ENCODE measurements around the gene PPP2R1A.
"Not testable (repeated sequence)": the region's sequence is repeated elsewhere in the genome, so short reads cannot be mapped to it uniquely, and the experiment has no call there.

PPP2R1A gene

GRCh38 chr19:52248241-52248640, 58.4 kb downstream of the PPP2R1A start:
- DNase-seq: no peak

- DNase-seq: no peak
Observed at GRCh38 chr19:52258426-52258825, 68.6 kb downstream of the PPP2R1A start.

- not testable (repeated sequence) for DNase-seq
Observed at GRCh38 chr19:52265556-52265955, 75.7 kb downstream of the PPP2R1A start.

DNA sequence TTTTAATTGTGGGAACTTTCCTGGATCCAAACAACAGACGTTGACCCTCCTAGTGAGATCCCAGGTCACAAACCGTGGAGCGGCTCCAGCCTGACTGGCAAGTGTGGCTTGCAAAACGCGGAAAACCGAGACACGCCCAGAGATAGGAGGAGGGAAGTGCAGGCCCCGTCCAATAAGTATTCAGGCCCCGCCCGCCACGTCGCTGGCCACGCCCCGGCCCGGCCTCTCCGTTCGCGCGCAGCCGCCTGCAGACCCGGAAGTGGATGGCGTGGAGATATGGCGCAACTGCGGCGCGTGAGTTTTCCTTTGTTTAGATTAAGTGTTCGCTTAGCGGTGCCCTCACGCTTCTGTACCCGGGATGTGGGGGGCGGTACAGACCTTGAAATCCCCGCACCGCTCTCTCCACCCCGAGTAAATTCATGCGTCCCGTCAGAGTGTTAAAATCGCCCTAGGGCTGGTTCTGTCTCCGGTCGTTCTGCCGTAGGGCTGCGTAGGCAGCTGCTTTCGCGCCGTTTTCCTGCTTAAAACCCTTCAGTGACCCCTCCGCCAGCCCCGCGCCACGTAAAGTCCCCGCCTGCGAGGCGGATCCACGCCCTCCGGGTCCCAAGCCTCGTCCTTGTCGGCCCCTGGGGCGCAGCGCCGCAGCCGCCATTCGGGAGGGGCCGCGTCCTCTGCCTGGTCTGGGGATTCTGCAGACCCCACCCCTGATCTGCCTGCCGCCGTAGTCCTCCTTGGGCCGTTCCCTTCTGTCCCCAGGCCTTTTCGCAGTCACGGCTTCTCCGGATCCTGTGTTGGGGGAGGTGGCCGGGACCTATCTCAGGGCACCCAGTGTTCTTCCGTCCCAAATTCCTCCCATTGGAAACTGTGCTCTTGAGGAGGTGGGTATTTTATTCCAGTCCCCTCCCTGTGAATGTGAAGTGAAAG, 79.7 kb downstream of the PPP2R1A start, which contains the start of gene ZNF766:
TSS of gene ZNF766 (plus strand) at position 250 of the 924 bp plus-strand sequence. CDS start at position 277, 27 bp downstream.
- peak; percentile 87 for DNase-seq

GRCh38 chr19:52270266-52270885, 80.5 kb downstream of the PPP2R1A start:
- no peak for DNase-seq

DNA sequence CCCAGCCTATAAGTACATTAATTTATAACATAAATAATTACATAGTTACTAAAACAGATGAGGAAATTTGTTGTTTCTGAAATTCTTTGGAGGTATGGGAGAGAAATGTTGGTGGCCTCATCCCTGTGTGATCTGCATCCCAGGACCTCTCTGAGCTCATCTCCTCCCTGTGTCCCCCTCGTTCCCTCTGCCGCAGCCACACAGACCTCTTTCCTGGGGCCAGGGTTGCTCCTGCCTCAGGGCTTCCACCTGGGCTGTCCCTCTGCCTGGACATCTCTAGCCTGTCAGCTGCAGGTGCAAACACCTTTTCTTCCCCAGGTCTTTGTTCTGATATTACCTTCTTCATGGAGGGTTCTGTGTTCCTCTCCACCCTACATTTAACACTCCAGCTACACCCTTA, 83.4 kb downstream of the PPP2R1A start:
- DNase-seq: no peak

- DNase-seq: no peak
Observed at GRCh38 chr19:52274191-52274590, 84.3 kb downstream of the PPP2R1A start.

DNA sequence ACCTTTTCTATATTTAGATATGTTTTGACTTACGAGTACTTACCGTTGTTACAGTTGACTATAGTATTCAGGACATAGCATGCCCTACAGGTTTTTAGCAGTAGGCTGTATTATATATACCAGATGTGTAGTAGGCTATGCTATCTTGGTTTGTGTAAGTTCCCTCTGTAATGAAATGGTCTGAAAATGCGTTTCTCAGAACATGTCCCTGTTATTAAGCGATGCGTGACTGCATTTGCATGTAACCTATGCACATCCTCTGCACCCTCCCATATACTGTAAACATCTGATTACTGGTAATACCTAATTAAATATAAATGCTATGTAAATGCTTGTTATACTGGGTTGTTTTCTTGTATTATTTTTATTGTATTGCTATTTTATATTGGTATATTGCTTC, 86.1 kb downstream of the PPP2R1A start:
- no peak for DNase-seq

GRCh38 chr19:52277471-52277870, 87.6 kb downstream of the PPP2R1A start:
- DNase-seq: no peak
